GM19467 (cell line): ENCODE data around the gene WLS.
A peak's percentile ranks its signal among the peaks of the same experiment; 100 is the strongest.
"Not testable (repeated sequence)": the region's sequence is repeated elsewhere in the genome, so short reads cannot be mapped to it uniquely, and the experiment has no call there.

ENCODE experiments used
- ATAC-seq: cut with Tn5 transposase; IDR thresholded peaks from one replicate; pipeline ENCODE4 v1.9.1; 2021; ENCODE audit warnings: mild to moderate bottlenecking, moderate library complexity; ENCODE audit not compliant: unreplicated experiment

Gene WLS

DNA sequence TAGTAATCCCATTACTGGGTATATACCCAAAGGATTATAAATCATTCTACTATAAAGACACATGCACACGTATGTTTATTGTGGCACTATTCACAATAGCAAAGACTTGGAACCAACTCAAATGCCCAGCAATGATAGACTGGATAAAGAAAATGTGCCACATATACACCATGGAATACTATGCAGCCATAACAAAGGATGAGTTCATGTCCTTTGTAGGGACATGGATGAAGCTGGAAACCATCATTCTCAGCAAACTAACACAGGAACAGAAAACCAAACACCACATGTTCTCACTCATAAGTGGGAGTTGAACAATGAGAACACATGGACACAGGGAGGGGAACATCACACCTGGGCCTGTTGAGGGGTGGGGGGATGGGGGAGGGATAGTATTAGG, 60.5 kb downstream of the WLS start:
- ATAC-seq, result not testable (repeated sequence)

DNA sequence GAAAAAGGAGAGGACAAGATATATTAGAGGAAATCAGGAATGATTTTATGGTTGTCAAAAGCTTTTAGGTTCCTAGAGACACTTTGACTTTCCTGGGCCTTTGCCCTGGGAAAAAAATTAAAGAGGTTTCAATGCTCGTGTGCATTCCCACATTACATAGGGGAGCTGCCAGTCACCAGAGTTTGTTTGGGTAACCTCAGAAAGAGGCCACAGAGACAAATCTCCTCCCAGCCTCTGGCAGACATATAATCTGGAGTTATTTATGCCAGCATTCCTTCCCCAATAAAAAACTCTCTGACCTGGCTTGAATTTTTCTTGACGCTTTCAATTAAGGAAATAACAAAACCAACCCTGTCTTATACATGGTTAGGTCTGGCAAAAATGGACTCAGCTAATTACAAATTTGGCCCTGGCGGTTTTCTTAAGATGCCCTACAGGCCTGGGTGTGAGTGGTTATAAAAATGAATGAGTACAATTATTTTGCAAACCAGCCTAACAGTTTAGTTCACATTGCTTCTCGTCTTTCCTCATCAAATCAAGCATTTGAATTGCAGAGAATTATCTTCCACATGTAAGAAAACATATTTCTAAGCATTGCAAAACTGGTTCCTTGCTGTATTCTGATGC, 63.7 kb downstream of the WLS start:
- ATAC-seq, result no peak

- ATAC-seq, result no peak
Observed at GRCh38 chr1:68167211-68167610, 65.1 kb downstream of the WLS start.

DNA sequence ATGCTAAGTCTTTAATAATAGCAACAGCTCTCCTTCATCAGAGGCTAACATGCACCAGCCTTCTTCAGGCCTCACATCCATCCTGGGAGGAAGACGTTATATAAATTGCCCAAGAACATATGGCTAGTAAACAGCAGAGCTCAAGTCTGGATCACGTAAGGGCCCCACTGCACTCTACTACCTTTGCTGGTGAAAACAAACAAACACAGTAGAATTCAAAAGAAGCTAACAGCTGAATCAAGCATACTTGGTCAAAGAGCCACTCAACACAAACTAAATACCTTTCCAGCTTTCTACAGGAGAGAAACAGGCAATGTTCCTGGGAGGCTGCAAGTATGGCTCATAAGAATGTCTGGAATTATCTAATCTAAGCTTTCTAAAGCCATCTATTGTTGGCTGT, 66.0 kb downstream of the WLS start:
- no peak for ATAC-seq

DNA sequence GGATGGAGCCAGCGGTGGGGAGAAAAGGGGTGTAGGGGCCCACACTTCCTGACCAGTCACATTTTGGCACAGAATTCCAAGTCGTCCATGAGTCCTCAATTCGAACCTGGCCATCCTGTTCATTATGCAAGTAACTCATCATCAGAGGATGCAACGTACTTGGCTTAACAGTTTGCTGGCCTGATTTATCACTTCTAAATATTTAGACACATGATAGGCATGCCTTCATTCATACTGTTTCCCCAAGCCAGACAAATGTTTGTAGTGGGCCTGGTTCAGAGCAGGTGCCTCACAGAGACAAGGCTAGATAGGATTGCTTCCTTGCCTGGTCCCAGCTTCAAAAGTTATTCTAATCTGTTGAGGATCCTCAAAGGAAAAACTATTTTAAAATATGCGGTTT, 66.7 kb downstream of the WLS start:
- ATAC-seq, result no peak

DNA sequence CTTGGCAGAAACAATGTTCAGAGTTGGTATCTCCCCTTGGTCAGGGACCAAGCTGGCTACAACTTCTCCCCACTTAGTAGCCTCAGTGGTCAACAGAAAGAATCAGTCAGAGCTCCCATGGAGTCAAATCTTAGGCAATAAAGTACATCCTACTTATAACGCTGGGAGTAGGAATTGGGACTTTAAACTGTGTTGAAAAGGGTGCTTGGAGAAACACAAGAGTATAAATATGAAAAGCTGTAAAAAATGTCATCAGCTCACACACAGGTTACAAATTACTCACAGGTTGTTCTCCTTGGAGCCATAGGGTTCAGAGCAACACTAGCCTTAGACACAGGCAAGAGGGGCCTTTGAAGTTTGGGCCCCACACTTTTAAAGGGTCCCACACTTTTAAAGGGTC, 67.4 kb downstream of the WLS start:
- no peak for ATAC-seq

- no peak for ATAC-seq
Observed at GRCh38 chr1:68163220-68163619, 69.1 kb downstream of the WLS start.

GRCh38 chr1:68162761-68163160, 69.6 kb downstream of the WLS start:
- ATAC-seq, result no peak

GRCh38 chr1:68161672-68162071, 70.7 kb downstream of the WLS start:
- not testable (repeated sequence) for ATAC-seq

DNA sequence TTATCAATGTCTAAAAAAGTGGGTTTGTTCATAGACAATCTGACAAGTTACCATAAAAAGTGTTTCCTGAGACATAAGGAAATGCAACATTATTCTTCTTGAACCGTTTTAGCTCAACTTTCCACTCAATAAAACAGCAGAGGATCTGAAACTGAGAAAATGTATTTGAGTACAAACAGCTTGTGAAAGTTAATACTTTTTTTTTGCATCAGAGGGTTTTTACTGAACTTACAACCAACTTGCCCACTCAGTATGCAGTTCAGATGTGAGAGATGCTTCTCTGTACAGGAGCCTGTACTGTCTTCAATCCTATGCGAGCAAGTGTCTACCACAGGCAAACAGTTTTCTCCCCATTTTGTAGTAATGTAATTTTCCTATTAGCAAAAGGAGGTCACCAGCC, 71.4 kb downstream of the WLS start:
- ATAC-seq, result peak; percentile 87

DNA sequence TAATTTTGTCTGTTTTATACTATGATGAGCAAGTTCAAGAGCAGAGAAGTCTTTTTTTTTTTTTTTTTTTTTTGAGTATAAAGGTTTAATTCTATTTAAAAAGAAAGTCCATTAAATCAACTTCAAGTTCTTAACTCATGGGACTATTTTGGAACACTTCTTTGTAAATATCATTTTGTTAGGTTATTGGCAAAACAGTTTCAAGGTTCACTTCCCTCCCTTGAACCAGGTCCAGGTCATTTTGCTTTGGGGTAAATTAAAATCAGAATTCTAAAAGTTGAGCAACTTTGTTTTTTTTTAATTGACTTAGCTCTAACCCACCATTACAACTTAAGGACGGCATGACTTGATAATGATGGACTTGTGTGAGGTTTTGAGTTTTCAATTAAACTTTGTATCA, 72.3 kb downstream of the WLS start:
- no peak for ATAC-seq

DNA sequence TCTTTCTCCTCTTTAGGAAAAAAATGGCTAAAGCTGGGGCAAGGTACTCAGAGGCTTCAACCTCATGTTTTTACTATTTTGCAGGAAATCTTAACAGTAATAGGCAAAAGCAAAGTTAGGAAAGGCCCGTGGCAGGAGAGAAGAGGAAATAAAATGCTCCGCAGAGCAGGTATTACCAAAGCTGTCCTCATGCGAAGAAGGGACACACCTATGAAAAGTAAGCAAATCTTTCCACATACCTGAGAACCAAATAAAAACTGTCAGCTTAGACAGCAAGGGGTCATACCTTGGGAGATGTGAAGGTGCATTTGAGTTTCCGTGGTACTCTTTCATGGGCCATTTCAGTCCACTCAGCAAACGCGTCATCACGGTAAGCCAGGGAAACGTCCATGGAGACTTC, 73.5 kb downstream of the WLS start:
- ATAC-seq, result no peak

- no peak for ATAC-seq
Observed at GRCh38 chr1:68157416-68157815, 74.9 kb downstream of the WLS start.

DNA sequence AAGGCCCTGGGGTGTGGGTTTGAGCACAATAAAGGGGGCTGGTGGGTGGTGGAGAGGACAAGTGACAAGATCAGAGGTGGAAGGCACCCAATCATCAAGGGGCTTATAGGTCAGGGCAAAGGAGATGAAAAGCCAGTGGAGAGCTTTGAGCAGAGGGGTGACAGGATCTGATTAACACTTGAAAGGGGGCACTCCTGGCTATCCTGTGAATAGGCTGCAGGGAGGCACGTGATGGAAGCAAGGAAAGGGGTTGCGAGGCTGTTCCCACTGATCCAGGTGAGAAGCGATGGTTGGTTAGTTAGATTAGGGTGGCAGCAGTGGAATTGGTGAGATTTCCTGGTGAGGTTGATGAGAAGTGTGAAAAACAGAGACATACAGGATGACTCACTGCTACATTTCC, 80.6 kb downstream of the WLS start:
- ATAC-seq, result no peak

- ATAC-seq, result no peak
Observed at GRCh38 chr1:68149907-68150306, 82.4 kb downstream of the WLS start.

GRCh38 chr1:68149110-68149798, 83.1 kb downstream of the WLS start:
- no peak for ATAC-seq

- ATAC-seq, result no peak
Observed at GRCh38 chr1:68148631-68149030, 83.7 kb downstream of the WLS start.

GRCh38 chr1:68147534-68148171, 84.7 kb downstream of the WLS start:
- no peak for ATAC-seq

- ATAC-seq, result no peak
Observed at GRCh38 chr1:68145418-68146126, 86.8 kb downstream of the WLS start.

- ATAC-seq, result no peak
Observed at GRCh38 chr1:68144856-68145255, 87.5 kb downstream of the WLS start.

GRCh38 chr1:68143633-68144032, 88.7 kb downstream of the WLS start:
- ATAC-seq, result no peak

GRCh38 chr1:68142461-68142860, 89.9 kb downstream of the WLS start:
- no peak for ATAC-seq
